Gastroesophageal sphincter (tissue), 3 donors: ENCODE data around the gene PLXDC2.

ENCODE experiments used
- POLR2A ChIP-seq, 2 donors: fragments of 450-650 bp; IDR thresholded peaks; one replicate each; pipeline ENCODE4 v1.6.1; 2017; ENCODE audit warnings: antibody characterized with exemption in 2 of 2, mild to moderate bottlenecking in 2 of 2, moderate library complexity in 1 of 2
- TF ChIP-seq, protein P1 (sequence below), 4 experiments: fragments of 200-600 bp in 2 of 4; fragments of 450-650 bp in 2 of 4; sonication (generic) in 1 of 4; IDR thresholded peaks; one replicate each; pipeline ENCODE4 v1.5.1; 2017 to 2019; ENCODE audit warnings: antibody characterized with exemption in 4 of 4, mild to moderate bottlenecking in 2 of 4, moderate library complexity in 2 of 4

GRCh38 chr10:19937989-19938388 is 121.8 kb downstream of the PLXDC2 start:
- no peak for TF ChIP-seq POLR2A (IDR thresholded peaks at IDR 0.05)
- TF ChIP-seq, protein P1, sequence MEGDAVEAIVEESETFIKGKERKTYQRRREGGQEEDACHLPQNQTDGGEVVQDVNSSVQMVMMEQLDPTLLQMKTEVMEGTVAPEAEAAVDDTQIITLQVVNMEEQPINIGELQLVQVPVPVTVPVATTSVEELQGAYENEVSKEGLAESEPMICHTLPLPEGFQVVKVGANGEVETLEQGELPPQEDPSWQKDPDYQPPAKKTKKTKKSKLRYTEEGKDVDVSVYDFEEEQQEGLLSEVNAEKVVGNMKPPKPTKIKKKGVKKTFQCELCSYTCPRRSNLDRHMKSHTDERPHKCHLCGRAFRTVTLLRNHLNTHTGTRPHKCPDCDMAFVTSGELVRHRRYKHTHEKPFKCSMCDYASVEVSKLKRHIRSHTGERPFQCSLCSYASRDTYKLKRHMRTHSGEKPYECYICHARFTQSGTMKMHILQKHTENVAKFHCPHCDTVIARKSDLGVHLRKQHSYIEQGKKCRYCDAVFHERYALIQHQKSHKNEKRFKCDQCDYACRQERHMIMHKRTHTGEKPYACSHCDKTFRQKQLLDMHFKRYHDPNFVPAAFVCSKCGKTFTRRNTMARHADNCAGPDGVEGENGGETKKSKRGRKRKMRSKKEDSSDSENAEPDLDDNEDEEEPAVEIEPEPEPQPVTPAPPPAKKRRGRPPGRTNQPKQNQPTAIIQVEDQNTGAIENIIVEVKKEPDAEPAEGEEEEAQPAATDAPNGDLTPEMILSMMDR (IDR thresholded peaks at IDR 0.05), result no peak
